GM12873 (cell line): Measurements from ENCODE around the gene BRD4.

ENCODE experiments used
- TF ChIP-seq, protein P1 (sequence below): IDR thresholded peaks from 2 replicates; pipeline ENCODE4 v1.5.1; 2012; ENCODE audit warnings: low read depth, mild to moderate bottlenecking, moderate library complexity, low read length, control low read depth; ENCODE audit not compliant: insufficient read depth; ENCODE audit errors: missing control alignments

Gene BRD4

DNA sequence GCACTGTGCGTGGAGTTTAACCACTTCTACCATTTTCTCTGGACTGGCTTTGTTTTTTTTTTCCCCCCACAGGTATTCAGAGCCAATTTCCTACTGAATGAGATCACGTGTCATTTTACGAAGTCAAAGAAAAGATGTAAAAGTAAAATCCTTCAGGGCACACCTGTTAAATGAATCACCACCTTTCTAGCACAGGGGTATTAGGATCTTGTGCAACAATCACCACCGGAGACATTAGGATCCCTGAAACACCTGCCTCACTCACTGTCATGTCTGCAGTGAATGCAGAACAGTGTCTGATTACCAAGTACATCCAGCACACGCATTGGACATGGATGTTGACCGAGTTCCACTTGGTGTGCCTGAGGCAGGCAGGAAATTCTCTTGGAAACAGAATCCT lies 17.2 kb downstream of the BRD4 start:
- TF ChIP-seq, protein P1, sequence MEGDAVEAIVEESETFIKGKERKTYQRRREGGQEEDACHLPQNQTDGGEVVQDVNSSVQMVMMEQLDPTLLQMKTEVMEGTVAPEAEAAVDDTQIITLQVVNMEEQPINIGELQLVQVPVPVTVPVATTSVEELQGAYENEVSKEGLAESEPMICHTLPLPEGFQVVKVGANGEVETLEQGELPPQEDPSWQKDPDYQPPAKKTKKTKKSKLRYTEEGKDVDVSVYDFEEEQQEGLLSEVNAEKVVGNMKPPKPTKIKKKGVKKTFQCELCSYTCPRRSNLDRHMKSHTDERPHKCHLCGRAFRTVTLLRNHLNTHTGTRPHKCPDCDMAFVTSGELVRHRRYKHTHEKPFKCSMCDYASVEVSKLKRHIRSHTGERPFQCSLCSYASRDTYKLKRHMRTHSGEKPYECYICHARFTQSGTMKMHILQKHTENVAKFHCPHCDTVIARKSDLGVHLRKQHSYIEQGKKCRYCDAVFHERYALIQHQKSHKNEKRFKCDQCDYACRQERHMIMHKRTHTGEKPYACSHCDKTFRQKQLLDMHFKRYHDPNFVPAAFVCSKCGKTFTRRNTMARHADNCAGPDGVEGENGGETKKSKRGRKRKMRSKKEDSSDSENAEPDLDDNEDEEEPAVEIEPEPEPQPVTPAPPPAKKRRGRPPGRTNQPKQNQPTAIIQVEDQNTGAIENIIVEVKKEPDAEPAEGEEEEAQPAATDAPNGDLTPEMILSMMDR, result no peak

DNA sequence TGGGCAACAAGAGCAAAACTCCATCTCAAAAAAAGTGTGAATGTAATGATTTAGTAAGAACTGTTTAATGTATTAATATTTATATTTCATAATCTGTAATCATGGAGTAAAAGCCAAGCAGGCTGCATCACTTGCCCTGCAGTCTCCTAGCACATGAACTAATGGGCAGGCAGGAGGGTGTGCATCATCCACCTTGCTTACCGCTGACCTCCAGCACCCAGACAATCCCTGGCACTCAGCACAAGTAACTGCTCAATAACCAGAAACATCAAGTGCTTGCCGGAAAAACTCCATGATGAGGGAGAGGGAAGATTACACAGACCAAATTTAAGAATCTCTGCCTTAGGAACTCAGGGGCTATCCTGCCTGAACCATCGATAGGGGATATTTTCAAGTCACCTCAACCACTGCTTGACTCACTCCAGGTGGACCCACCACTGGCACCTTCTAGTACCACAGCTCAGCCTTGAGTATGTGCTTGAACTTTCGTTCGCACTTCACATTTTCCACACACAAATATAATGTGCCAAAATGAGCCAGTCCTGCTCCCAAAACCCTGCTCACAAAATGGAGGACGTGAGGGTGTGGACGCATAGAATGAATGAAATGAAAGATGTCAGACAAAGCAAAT lies 18.6 kb downstream of the BRD4 start:
- TF ChIP-seq, protein P1, result no peak

DNA sequence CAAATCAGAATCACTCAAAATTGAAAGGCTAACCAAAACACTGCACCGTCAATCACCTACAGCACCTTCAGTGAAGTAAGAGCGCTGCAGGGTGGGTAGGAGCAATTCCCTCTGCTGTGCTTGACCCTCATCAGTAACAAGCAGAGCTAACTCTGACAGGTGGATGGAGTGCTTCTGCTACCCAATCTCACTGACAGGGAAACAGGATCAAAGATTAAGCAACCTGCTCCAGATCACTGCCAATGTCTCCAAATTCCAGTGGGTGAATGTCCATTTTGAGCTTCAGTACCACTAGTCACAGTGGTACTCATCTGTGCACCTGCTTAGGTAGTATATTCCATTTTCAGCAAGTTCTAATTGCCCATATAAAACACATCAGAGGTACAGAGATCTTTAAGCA lies 25.2 kb downstream of the BRD4 start:
- TF ChIP-seq, protein P1, result no peak

DNA sequence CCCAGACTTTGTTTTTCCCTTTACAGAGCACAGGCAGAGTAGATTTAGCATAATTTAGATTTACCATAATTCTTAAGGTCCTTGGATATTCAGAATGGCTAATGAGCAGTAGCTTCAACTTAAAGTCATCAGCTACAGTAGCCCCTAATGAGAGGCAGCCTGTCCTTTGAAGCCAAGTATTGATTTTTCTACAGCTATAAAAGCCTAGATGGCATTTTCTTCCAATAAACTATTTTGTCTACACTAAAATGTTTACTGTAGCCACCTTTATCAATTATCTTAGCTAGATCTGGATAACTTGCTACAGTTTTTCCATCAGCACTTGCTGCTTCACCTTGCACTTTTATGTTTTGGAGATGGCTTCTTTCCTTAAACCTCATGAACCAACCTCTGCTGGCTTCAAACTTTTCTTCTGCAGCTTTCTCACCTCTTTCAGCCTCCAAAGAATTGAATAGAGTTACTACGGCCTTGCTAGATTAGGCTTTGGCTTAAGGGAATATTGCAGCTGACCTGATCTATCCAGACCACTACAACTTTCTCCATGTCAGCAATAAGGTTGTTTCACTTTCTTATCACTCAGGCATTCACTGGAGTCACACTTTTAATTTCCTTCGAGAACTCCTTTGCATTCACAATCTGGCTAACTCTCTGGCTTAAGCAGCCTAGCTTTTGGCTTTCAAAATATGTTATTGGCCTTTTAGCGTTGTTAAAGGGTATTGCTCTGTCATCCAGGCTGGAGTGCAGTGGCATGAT lies 26.6 kb downstream of the BRD4 start:
- TF ChIP-seq, protein P1, result no peak

DNA sequence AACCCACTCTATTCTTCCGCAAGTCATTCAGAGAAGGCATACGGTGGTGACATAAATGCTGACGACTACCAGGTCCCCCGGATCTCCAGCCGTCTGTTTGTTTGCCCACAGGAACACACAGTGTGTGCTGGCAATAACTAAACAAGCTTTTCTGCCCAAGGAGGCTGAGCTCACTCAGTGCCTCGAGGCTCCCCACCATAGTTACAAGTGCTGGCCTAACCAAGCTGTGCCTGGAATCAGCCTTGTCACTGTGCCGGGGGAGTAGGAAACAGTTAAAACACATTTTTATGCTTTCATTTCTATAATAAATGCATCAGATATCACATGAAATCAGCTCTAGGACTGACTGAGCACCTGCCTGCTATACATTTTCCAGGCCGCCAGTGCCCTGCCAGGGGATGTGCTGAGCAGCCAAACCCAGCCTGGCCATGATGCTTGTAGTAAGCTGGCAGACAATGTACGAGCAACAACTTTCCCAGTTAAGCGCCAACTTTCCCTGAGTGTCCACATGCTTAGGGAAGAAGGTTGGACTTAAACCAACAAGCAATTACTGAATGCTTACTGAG lies 28.1 kb downstream of the BRD4 start:
- TF ChIP-seq, protein P1, result no peak

DNA sequence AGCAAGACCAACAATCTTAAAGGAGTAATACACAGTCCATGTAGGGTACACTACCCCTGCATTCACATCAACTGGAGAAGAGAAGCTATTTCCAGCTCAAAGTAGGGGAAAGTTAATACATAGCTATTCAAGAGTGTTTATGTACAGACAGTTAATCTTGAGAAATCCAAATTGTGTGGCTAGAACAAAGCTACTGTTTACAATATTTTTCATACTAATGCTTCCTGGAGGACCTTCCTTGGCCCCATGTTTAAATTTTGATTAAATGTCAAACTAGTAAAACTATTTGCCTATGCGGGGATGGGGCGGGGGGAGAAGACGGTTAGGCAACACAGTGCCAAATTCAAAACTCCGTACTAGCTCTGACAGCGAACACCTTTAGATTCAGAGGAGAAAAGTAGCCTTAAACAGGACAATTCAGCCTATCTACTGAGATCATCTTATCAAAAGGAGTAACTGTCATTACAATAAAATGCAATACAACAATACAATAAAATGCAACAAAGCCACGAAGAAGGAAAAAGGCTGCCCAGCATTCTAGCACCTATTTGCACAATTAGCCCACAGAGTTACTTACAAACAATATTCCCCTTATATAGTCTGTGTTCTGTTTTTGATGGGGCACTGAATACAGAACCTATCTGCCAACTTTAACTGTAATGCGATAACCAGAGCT lies 29.1 kb downstream of the BRD4 start:
- TF ChIP-seq, protein P1, result no peak
